ENCODE data around the gene ALOX12B. TPM values are rescaled to one million over a fixed set of nuclear protein-coding genes. Genes with fewer than 3 reads are reported as not detected.

ALOX12B gene
- total and polyA plus RNA-seq, 2 of the 13 experiments (the other 11 are each of a cell fraction or from before 2014, with no cell fraction given): 0.13 TPM; not detected in 1

GRCh38 chr17:8118769-8119580, 31.5 kb upstream of the ALOX12B start (continued):
- peak; percentile 37; the same call in 1 of the 2 replicates for TF ChIP-seq POGK (CRISPR knock-in tag; conservative IDR thresholded peaks at IDR 0.05)
- TF ChIP-seq KAT8 (CRISPR knock-in tag; IDR thresholded peaks at IDR 0.05): no peak
- TF ChIP-seq ZNF776 (CRISPR knock-in tag; IDR thresholded peaks at IDR 0.05): no peak
- no peak for TF ChIP-seq CAMTA2 (CRISPR knock-in tag; IDR thresholded peaks at IDR 0.05; ENCODE audit: borderline replicate concordance)
- TF ChIP-seq BCL3 (CRISPR knock-in tag; IDR thresholded peaks at IDR 0.05): peak; percentile 25; the same call in 1 of the 2 replicates
- TF ChIP-seq ZXDC (CRISPR knock-in tag; IDR thresholded peaks at IDR 0.05): no peak
- no peak for TF ChIP-seq ZFP82 (CRISPR knock-in tag; IDR thresholded peaks at IDR 0.05; ENCODE audit: borderline replicate concordance)
- TF ChIP-seq ATF5 (CRISPR knock-in tag; IDR thresholded peaks at IDR 0.05; ENCODE audit: low read depth): no peak
- TF ChIP-seq CTCF (CRISPR knock-in tag; IDR thresholded peaks at IDR 0.05): peak; percentile 81
- no peak for TF ChIP-seq ZSCAN25 (CRISPR knock-in tag; IDR thresholded peaks at IDR 0.05)
- no peak for TF ChIP-seq ZNF138 (CRISPR knock-in tag; IDR thresholded peaks at IDR 0.05; ENCODE audit: low read depth)
- TF ChIP-seq GFI1 (CRISPR knock-in tag; IDR thresholded peaks at IDR 0.05; ENCODE audit: borderline replicate concordance): no peak
- no peak for TF ChIP-seq ZNF891 (CRISPR knock-in tag; IDR thresholded peaks at IDR 0.05)
- no peak for TF ChIP-seq BCLAF1 (IDR thresholded peaks at IDR 0.05)
- TF ChIP-seq ZNF207 (IDR thresholded peaks at IDR 0.05; ENCODE audit: borderline replicate concordance): no peak
- TF ChIP-seq SNAPC5 (CRISPR knock-in tag; IDR thresholded peaks at IDR 0.05; ENCODE audit: borderline replicate concordance): 0 out of 2 replicates have a peak, but pooled peaks have one; percentile 37

Data from HepG2 (cell line).